Astrocyte (in vitro differentiated cells and primary cell): ENCODE measurements around the gene GGNBP2.

Source experiments
- CTCF ChIP-seq: IDR thresholded peaks from 2 replicates; pipeline ENCODE4 v1.5.1; 2011; ENCODE audit warnings: low read depth, mild to moderate bottlenecking, inconsistent platforms, low read length, moderate library complexity; ENCODE audit not compliant: insufficient read depth
- EZH2 ChIP-seq: IDR thresholded peaks from 2 replicates; pipeline ENCODE4 v1.6.1; 2012; ENCODE audit warnings: mild to moderate bottlenecking, low read length, inconsistent platforms; ENCODE audit not compliant: insufficient read depth

- TF ChIP-seq CTCF = no peak
- no peak for TF ChIP-seq EZH2
Measured at GRCh38 chr17:36500745-36501225, 43.9 kb upstream of the GGNBP2 start.
